ENCODE measurements around the gene MUC4. TPM values are rescaled to one million over a fixed set of nuclear protein-coding genes. Genes with fewer than 3 reads are reported as not detected.
A peak's percentile ranks its signal among the peaks of the same experiment; 100 is the strongest.

The MUC4 gene
- total and polyA plus RNA-seq, 9 of the 15 experiments (the other 6 are each of a cell fraction or from before 2014, with no cell fraction given) = under 0.01 to 0.21 (median 0.10) TPM; not detected in 4

DNA sequence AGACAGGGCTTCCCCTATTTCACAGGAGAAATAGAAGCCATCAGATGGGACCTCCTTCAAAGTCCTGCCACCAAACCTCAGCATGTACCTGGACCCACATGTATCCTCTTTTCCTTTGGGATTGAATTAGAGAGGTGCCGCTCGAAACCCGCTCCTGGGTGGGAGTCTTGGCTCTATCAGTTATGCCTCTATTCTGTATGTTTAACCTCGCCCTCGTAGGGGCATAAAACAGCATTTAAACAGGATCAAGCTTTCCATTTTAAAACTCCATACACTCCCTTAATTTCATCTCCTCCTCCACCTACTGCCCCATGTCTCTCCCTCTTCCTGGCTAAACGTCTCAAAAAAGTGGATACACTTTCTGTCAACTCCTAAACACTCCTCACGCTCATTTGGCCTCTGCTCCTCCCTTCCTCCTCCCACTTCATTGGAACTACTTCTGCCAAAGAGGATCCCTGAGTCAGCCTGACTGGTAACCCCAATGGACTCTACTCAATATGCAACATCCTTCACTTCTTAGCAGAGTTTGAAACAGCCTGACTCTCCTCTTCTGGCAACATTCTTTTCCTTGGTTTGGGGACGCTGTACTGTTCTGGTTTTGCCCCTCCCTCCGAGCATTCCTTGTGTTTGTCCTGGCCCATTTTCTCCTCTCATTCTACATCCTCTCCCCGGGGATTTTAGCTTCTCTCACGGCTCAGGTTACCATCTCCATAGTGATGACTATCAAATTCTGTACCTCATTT is 114.0 kb downstream of the MUC4 start (continued):
- TF ChIP-seq RBM15 (IDR thresholded peaks at IDR 0.05; ENCODE audit: insufficient read depth, low read length) = no peak
- TF ChIP-seq, protein P1, sequence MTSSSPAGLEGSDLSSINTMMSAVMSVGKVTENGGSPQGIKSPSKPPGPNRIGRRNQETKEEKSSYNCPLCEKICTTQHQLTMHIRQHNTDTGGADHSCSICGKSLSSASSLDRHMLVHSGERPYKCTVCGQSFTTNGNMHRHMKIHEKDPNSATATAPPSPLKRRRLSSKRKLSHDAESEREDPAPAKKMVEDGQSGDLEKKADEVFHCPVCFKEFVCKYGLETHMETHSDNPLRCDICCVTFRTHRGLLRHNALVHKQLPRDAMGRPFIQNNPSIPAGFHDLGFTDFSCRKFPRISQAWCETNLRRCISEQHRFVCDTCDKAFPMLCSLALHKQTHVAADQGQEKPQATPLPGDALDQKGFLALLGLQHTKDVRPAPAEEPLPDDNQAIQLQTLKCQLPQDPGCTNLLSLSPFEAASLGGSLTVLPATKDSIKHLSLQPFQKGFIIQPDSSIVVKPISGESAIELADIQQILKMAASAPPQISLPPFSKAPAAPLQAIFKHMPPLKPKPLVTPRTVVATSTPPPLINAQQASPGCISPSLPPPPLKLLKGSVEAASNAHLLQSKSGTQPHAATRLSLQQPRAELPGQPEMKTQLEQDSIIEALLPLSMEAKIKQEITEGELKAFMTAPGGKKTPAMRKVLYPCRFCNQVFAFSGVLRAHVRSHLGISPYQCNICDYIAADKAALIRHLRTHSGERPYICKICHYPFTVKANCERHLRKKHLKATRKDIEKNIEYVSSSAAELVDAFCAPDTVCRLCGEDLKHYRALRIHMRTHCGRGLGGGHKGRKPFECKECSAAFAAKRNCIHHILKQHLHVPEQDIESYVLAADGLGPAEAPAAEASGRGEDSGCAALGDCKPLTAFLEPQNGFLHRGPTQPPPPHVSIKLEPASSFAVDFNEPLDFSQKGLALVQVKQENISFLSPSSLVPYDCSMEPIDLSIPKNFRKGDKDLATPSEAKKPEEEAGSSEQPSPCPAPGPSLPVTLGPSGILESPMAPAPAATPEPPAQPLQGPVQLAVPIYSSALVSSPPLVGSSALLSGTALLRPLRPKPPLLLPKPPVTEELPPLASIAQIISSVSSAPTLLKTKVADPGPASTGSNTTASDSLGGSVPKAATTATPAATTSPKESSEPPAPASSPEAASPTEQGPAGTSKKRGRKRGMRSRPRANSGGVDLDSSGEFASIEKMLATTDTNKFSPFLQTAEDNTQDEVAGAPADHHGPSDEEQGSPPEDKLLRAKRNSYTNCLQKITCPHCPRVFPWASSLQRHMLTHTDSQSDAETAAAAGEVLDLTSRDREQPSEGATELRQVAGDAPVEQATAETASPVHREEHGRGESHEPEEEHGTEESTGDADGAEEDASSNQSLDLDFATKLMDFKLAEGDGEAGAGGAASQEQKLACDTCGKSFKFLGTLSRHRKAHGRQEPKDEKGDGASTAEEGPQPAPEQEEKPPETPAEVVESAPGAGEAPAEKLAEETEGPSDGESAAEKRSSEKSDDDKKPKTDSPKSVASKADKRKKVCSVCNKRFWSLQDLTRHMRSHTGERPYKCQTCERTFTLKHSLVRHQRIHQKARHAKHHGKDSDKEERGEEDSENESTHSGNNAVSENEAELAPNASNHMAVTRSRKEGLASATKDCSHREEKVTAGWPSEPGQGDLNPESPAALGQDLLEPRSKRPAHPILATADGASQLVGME (CRISPR knock-in tag; IDR thresholded peaks at IDR 0.05) = no peak
- no peak for TF ChIP-seq ZNF165 (CRISPR knock-in tag; IDR thresholded peaks at IDR 0.05; ENCODE audit: borderline replicate concordance)
- no peak for TF ChIP-seq ZNF133 (CRISPR knock-in tag; IDR thresholded peaks at IDR 0.05)
- TF ChIP-seq JUND (IDR thresholded peaks at IDR 0.05; ENCODE audit: borderline replicate concordance, low read depth, low read length) = peak; percentile 88
- TF ChIP-seq JUND (tag; IDR thresholded peaks at IDR 0.05; ENCODE audit: borderline replicate concordance, low read depth, low read length) = peak; percentile 88; the same call in 2 of the 3 replicates
- TF ChIP-seq SREBF1 (IDR thresholded peaks at IDR 0.05; ENCODE audit: borderline replicate concordance, low read depth, low read length) = no peak
- TF ChIP-seq RNF2 (IDR thresholded peaks at IDR 0.05) = no peak
- TF ChIP-seq ZFP36 (IDR thresholded peaks at IDR 0.05; ENCODE audit: low read depth, low read length, partially characterized antibody) = peak; percentile 76
- TF ChIP-seq NR2F6 (CRISPR knock-in tag; IDR thresholded peaks at IDR 0.05) = 0 out of 2 replicates have a peak, but pooled peaks have one; percentile 4
- TF ChIP-seq POLR2G (IDR thresholded peaks at IDR 0.05; ENCODE audit: low read depth, low read length) = no peak
- no peak for TF ChIP-seq STAT5B (CRISPR knock-in tag; IDR thresholded peaks at IDR 0.05)
- TF ChIP-seq CREBBP (IDR thresholded peaks at IDR 0.05; ENCODE audit: low read depth, low read length) = no peak
- no peak for TF ChIP-seq CHD4 (IDR thresholded peaks at IDR 0.05; ENCODE audit: insufficient read depth, insufficient replicate concordance, low read depth, low read length, poor library complexity, severe bottlenecking)
- no peak for TF ChIP-seq SRSF9 (IDR thresholded peaks at IDR 0.05; ENCODE audit: borderline replicate concordance, low read depth, low read length)
- no peak for TF ChIP-seq TRIM25 (IDR thresholded peaks at IDR 0.05; ENCODE audit: borderline replicate concordance)
- no peak for TF ChIP-seq RBBP5 (IDR thresholded peaks at IDR 0.05; ENCODE audit: borderline replicate concordance, insufficient read depth, low read length, poor library complexity, severe bottlenecking)
- TF ChIP-seq KAT8 (IDR thresholded peaks at IDR 0.05; ENCODE audit: low read depth) = no peak
- no peak for TF ChIP-seq ZNF217 (CRISPR knock-in tag; IDR thresholded peaks at IDR 0.05)

Measured in K562 (cell line).